Loucy (cell line): ENCODE results near the gene ZNF385B.

Experiments
- H2AFZ ChIP-seq: fragments of 200-600 bp; sonication (generic); 2 replicates; pipeline ENCODE4 v1.6.0; 2016; ENCODE audit warnings: antibody characterized with exemption, mild to moderate bottlenecking, low read length, moderate library complexity
- H3F3A ChIP-seq: fragments of 200-600 bp; 2 replicates; pipeline ENCODE4 v1.6.0; 2016; ENCODE audit warnings: antibody characterized with exemption, low read depth, mild to moderate bottlenecking
- H3K27me3 ChIP-seq: fragments of 200-600 bp; sonication (generic); 2 replicates; pipeline ENCODE4 v1.6.1; 2014; ENCODE audit warnings: low read length, mild to moderate bottlenecking; ENCODE audit not compliant: insufficient read depth, poor library complexity, severe bottlenecking
- H3K36me3 ChIP-seq: fragments of 200-600 bp; sonication (generic); 2 replicates; pipeline ENCODE4 v1.6.1; 2016; ENCODE audit warnings: low read length; ENCODE audit not compliant: insufficient read depth
- H3K4me1 ChIP-seq: fragments of 200-600 bp; sonication (generic); 2 replicates; pipeline ENCODE4 v1.5.1; 2014; ENCODE audit warnings: low read length, mild to moderate bottlenecking; ENCODE audit not compliant: insufficient read depth, poor library complexity, severe bottlenecking
- H3K4me2 ChIP-seq: fragments of 200-600 bp; sonication (generic); 2 replicates; pipeline ENCODE4 v1.6.0; 2014; ENCODE audit warnings: antibody characterized with exemption, low read length, low read depth, mild to moderate bottlenecking; ENCODE audit not compliant: poor library complexity, severe bottlenecking
- H3K4me3 ChIP-seq: fragments of 200-600 bp; sonication (generic); 2 replicates; pipeline ENCODE4 v1.5.1; 2014; ENCODE audit warnings: low read length, mild to moderate bottlenecking, mixed read lengths; ENCODE audit not compliant: poor library complexity, severe bottlenecking
- H3K79me2 ChIP-seq: fragments of 200-600 bp; sonication (generic); 2 replicates; pipeline ENCODE4 v1.6.1; 2014; ENCODE audit warnings: low read length; ENCODE audit not compliant: insufficient read depth
- H3K9ac ChIP-seq: fragments of 200-600 bp; sonication (generic); 2 replicates; pipeline ENCODE4 v1.6.0; 2014; ENCODE audit warnings: mild to moderate bottlenecking, low read depth, low read length, moderate library complexity; ENCODE audit not compliant: poor library complexity, severe bottlenecking
- H3K9me2 ChIP-seq: fragments of 200-600 bp; sonication (generic); replicated peaks from 2 replicates; pipeline ENCODE4 v1.6.1; 2016; ENCODE audit warnings: low read depth, low read length, mixed read lengths
- H3K9me3 ChIP-seq: fragments of 200-600 bp; sonication (generic); 2 replicates; pipeline ENCODE4 v1.6.1; 2014; ENCODE audit warnings: mild to moderate bottlenecking, antibody characterized with exemption, low read length, low read depth; ENCODE audit not compliant: insufficient read depth
- H4K20me1 ChIP-seq: fragments of 200-600 bp; sonication (generic); 2 replicates; pipeline ENCODE4 v1.6.0; 2014; ENCODE audit warnings: antibody characterized with exemption, low read length, mild to moderate bottlenecking; ENCODE audit not compliant: insufficient read depth, poor library complexity, severe bottlenecking
- EZH2phosphoT487 ChIP-seq: fragments of 200-600 bp; IDR thresholded peaks from 2 replicates; pipeline ENCODE4 v1.6.1; 2018; ENCODE audit warnings: antibody characterized with exemption, mild to moderate bottlenecking, moderate library complexity, borderline replicate concordance
- TF ChIP-seq, protein P1 (sequence below): fragments of 200-600 bp; sonication (generic); conservative IDR thresholded peaks from 2 replicates; pipeline ENCODE4 v1.5.1; 2014; ENCODE audit warnings: mild to moderate bottlenecking, antibody characterized with exemption, low read length

The ZNF385B gene

DNA sequence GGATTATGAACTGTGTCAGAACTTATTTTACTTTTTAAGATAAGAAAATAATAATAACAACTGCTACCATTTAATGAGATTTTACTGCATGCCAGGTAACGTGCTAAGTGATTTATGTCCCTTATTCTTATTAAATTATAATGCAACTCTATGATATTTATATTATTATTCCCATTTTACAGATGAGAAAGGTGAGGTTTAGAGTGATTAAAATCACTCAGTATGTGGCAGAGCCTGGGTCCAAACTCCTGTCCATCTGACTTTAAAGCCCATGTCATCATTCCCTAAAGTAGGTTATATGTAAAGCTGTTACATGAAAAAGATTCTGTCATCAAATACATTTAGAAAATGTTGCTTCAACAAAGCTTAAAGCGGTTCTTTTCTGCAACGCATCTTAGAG, 308.0 kb downstream of the ZNF385B start:
- H3K9ac ChIP-seq: no peak overlapping the region
- H3K27me3 ChIP-seq: no peaks in the 10 kb centered on the region
- no peaks in the 10 kb centered on the region for H3K79me2 ChIP-seq
- no peak overlapping the region for H3K4me3 ChIP-seq
- no peaks in the 10 kb centered on the region for H3K9me2 ChIP-seq
- H3K36me3 ChIP-seq: no peaks in the 10 kb centered on the region
- H3F3A ChIP-seq: no peaks in the 10 kb centered on the region
- H3K9me3 ChIP-seq: no peaks in the 10 kb centered on the region
- no peaks in the 10 kb centered on the region for H4K20me1 ChIP-seq
- no peaks in the 10 kb centered on the region for H3K4me1 ChIP-seq
- no peak overlapping the region for H2AFZ ChIP-seq
- TF ChIP-seq EZH2phosphoT487: no peak
- TF ChIP-seq, protein P1, sequence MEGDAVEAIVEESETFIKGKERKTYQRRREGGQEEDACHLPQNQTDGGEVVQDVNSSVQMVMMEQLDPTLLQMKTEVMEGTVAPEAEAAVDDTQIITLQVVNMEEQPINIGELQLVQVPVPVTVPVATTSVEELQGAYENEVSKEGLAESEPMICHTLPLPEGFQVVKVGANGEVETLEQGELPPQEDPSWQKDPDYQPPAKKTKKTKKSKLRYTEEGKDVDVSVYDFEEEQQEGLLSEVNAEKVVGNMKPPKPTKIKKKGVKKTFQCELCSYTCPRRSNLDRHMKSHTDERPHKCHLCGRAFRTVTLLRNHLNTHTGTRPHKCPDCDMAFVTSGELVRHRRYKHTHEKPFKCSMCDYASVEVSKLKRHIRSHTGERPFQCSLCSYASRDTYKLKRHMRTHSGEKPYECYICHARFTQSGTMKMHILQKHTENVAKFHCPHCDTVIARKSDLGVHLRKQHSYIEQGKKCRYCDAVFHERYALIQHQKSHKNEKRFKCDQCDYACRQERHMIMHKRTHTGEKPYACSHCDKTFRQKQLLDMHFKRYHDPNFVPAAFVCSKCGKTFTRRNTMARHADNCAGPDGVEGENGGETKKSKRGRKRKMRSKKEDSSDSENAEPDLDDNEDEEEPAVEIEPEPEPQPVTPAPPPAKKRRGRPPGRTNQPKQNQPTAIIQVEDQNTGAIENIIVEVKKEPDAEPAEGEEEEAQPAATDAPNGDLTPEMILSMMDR: no peak
- no peak overlapping the region for H3K4me2 ChIP-seq

DNA sequence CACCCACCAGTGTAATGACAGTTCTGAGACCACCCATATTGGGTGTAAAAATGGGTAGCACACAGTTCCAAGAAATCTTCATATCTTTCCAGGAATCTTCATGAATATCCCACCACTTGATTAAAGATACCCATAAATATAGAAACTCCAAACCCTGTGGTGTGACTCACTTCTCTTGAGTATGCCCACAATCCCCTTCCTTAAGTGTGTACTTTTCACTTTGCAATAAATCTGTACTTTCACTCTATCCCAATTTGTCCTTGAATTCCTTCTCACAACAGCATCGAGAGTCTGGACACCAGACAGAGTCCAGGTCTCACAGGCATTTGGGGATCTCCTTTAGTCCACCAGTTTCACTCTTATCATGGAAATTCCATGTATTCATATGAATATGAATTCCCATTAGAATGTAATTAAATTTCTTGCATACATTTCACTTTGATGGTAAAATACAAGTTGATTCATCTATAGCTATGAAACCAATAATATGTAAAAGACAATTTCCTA, 309.8 kb downstream of the ZNF385B start:
- Histone ChIP-seq H3K4me3 (no peak overlapping the region), H3K4me2 (no peak overlapping the region), H3K9me3 (no peaks in the 10 kb centered on the region), H3K9ac (no peak overlapping the region), H3F3A (no peaks in the 10 kb centered on the region), H2AFZ (no peak overlapping the region), H3K27me3 (no peaks in the 10 kb centered on the region), H3K36me3 (no peaks in the 10 kb centered on the region), H3K79me2 (no peaks in the 10 kb centered on the region), H3K4me1 (no peaks in the 10 kb centered on the region), H4K20me1 (no peaks in the 10 kb centered on the region), H3K9me2 (no peaks in the 10 kb centered on the region)
- TF ChIP-seq EZH2phosphoT487: no peak
- TF ChIP-seq, protein P1: no peak

DNA sequence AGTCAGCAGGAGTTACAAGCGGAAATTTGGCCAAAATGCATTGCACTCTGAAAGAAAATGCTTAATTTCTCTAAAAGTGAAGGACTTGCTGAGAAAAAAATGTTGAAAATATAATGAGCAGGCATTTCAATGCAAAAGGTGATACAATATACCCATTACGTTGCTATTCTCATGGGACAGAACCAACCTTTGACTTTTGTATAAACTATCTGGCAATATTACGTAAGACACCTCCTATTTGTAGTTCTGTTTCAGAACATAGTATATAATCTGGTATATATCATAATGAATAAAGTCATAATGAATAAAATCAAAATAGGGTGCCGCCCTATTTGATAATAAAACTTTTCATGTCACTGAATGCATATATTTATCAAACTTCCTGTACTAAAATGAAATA, 310.6 kb downstream of the ZNF385B start:
- H3K4me2 ChIP-seq: no peak overlapping the region

More for the DNA sequence above, 310.6 kb downstream of the ZNF385B start:
- no peaks in the 10 kb centered on the region for H4K20me1 ChIP-seq
- TF ChIP-seq EZH2phosphoT487: no peak
- TF ChIP-seq, protein P1: no peak
- H3K4me3 ChIP-seq: no peak overlapping the region
- no peaks in the 10 kb centered on the region for H3K27me3 ChIP-seq
- H3F3A ChIP-seq: no peaks in the 10 kb centered on the region
- no peak overlapping the region for H3K9ac ChIP-seq
- H3K4me1 ChIP-seq: no peaks in the 10 kb centered on the region
- no peaks in the 10 kb centered on the region for H3K9me2 ChIP-seq
- no peaks in the 10 kb centered on the region for H3K9me3 ChIP-seq
- no peaks in the 10 kb centered on the region for H3K79me2 ChIP-seq
- no peaks in the 10 kb centered on the region for H3K36me3 ChIP-seq
- no peak overlapping the region for H2AFZ ChIP-seq
